Measurements from ENCODE around the gene MMS19.

DNA sequence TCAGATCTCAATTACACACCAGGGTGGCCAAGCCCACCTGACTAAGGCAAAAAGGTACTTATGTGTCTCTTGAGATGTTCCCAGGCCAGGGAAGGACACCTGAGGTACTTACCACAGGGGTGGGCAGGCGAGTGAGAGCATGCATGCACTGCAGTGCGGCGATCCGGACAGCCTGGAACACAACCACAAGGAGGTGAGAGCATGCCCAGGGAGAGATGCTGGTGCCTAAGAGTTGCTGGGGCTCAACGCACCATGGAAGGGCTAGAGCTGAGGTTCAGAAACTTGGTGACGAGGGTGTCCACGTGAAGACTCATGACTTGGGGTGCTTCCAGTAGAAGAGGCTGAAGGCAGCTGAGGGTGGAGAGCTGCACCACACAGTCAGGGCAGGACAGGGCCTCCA, 39.1 kb downstream of the MMS19 start:
- TF ChIP-seq POLR2A (IDR thresholded peaks at IDR 0.05) = no peak
- TF ChIP-seq, protein P1, sequence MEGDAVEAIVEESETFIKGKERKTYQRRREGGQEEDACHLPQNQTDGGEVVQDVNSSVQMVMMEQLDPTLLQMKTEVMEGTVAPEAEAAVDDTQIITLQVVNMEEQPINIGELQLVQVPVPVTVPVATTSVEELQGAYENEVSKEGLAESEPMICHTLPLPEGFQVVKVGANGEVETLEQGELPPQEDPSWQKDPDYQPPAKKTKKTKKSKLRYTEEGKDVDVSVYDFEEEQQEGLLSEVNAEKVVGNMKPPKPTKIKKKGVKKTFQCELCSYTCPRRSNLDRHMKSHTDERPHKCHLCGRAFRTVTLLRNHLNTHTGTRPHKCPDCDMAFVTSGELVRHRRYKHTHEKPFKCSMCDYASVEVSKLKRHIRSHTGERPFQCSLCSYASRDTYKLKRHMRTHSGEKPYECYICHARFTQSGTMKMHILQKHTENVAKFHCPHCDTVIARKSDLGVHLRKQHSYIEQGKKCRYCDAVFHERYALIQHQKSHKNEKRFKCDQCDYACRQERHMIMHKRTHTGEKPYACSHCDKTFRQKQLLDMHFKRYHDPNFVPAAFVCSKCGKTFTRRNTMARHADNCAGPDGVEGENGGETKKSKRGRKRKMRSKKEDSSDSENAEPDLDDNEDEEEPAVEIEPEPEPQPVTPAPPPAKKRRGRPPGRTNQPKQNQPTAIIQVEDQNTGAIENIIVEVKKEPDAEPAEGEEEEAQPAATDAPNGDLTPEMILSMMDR (IDR thresholded peaks at IDR 0.05) = no peak

Data from transverse colon (tissue), 3 donors.